ENCODE measurements around the gene CATSPERD. TPM values are rescaled to one million over a fixed set of nuclear protein-coding genes. Genes with fewer than 3 reads are reported as not detected.

The CATSPERD gene
- total and polyA plus RNA-seq, 9 of the 15 experiments (the other 6 are each of a cell fraction or from before 2014, with no cell fraction given), result not detected

GRCh38 chr19:5790559-5791520, 70.4 kb downstream of the CATSPERD start, which contains the start of gene DUS3L (continued):
- TF ChIP-seq STAT5B (CRISPR knock-in tag; IDR thresholded peaks at IDR 0.05) (no peak), KDM1A (IDR thresholded peaks at IDR 0.05) (no peak), MCM2 (IDR thresholded peaks at IDR 0.05; ENCODE audit: low read depth) (no peak), PHF20 (IDR thresholded peaks at IDR 0.05; ENCODE audit: partially characterized antibody) (peak; percentile 87), RBM15 (IDR thresholded peaks at IDR 0.05; ENCODE audit: insufficient read depth, low read length) (no peak), CAMTA2 (CRISPR knock-in tag; conservative IDR thresholded peaks at IDR 0.05) (no peak), FOXJ3 (CRISPR knock-in tag; IDR thresholded peaks at IDR 0.05) (no peak), TAL1 (IDR thresholded peaks at IDR 0.05) (no peak), HDAC6 (IDR thresholded peaks at IDR 0.05; ENCODE audit: low read depth, low read length) (no peak), ZZZ3 (IDR thresholded peaks at IDR 0.05) (no peak), ZNF780A (CRISPR knock-in tag; IDR thresholded peaks at IDR 0.05) (no peak), CC2D1A (IDR thresholded peaks at IDR 0.05) (no peak), BRD9 (IDR thresholded peaks at IDR 0.05; ENCODE audit: low read depth, partially characterized antibody) (no peak), CREB5 (CRISPR knock-in tag; IDR thresholded peaks at IDR 0.05) (no peak), HDAC2 (IDR thresholded peaks at IDR 0.05) (no peak; the same call in none of the 2 replicates), HNRNPK (IDR thresholded peaks at IDR 0.05; ENCODE audit: low read depth, low read length, poor library complexity, severe bottlenecking) (no peak), ZBTB43 (CRISPR knock-in tag; IDR thresholded peaks at IDR 0.05) (no peak), SRSF3 (IDR thresholded peaks at IDR 0.05; ENCODE audit: insufficient read depth, low read length) (peak; percentile 91; the same call in 1 of the 2 replicates), POLR2H (tag; IDR thresholded peaks at IDR 0.05; ENCODE audit: low read depth) (peak; percentile 98), ZNF584 (CRISPR knock-in tag; IDR thresholded peaks at IDR 0.05; ENCODE audit: low read depth) (peak; percentile 74; the same call in 1 of the 2 replicates), ZNF316 (IDR thresholded peaks at IDR 0.05) (peak; percentile 63), SUPT5H (IDR thresholded peaks at IDR 0.05) (peak; percentile 98), ZNF140 (CRISPR knock-in tag; IDR thresholded peaks at IDR 0.05) (no peak), IFI16 (CRISPR knock-in tag; IDR thresholded peaks at IDR 0.05) (no peak), ATF4 (CRISPR knock-in tag; IDR thresholded peaks at IDR 0.05) (peak; percentile 48; the same call in 1 of the 2 replicates), ZNF212 (CRISPR knock-in tag; IDR thresholded peaks at IDR 0.05) (no peak), TGIF2 (CRISPR knock-in tag; IDR thresholded peaks at IDR 0.05) (peak; percentile 100), MAZ (CRISPR knock-in tag; conservative IDR thresholded peaks at IDR 0.05 in 1 of 2, IDR thresholded peaks at IDR 0.05 in 1 of 2) (peak in 1 of 2 experiments; percentile 85)

Data from K562 (cell line).